Anterior cingulate cortex (tissue), 58 donors: ENCODE data around the gene TAX1BP1.

Experiments used
- DNase-seq, 58 donors: peaks; one replicate each; lab custom pipeline; 2025; lab: John Stamatoyannopoulos, UW

TAX1BP1 gene

DNA sequence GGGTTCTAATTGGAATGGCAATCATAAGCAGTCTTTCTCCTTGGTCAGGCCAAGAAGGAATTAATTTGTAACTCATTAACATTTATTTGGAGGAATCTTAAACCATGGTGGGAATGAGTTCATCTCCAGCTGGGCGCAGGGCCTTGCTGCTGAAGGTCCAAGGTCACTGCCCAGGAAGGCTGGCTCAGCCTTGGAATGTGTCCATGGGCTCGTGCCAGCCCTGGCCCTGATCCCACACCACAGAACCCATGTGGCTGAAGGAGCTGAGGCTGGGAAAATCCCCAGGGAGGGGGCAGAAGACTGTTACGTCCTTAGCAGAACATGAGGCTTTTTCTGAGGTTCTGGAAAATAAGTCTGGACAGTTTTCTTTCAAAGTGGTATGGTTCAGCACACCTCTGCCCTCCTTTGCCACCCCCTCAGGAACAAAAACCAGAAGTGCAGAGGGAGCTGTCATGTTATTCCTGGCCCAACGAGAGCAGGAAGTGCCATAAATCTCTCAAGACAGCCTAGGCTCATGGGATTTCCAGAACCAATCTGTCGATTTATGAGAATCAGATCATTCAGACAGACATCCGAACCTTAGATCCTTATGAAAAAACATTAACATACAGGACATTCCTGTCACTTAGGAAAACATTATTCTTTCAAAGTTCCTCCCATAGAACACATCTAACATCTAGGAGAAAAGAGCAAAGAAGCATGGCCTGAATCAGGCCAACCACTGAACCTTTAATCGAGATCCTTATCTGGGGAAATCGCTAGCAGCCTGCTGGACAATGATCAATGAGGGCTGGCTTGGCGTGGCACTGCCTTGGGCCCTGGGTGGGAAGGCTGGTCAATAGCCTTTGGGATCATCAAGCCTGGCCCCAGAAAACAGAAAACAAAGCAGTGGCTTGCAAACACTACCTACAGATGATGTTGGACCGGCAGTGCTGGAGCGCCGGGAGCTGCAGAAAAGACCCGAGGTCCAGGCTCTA, 134.3 kb downstream of the TAX1BP1 start:
- peak in 52 of 58 donors; percentile 5 to 83 (median 52) for DNase-seq

DNA sequence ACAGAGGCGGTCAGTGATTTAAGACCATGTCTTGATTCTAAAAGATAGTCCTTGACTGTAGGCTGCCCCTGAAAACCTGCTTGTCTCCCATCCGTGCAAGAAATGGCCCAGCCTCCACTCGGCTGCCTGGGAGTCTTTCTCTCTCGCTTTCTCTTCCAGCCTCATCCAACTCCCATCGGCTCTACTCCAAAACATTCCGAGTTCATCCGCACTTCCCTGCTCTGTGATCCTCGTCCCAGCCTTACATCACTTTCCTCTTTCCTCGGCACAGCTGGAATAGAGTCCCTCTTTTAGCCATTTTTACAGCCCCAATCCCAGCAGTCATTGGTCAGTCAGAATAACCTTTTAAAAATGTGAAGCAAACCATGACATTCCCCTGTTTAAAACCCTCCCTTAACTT, 135.1 kb downstream of the TAX1BP1 start:
- no peak for DNase-seq

DNA sequence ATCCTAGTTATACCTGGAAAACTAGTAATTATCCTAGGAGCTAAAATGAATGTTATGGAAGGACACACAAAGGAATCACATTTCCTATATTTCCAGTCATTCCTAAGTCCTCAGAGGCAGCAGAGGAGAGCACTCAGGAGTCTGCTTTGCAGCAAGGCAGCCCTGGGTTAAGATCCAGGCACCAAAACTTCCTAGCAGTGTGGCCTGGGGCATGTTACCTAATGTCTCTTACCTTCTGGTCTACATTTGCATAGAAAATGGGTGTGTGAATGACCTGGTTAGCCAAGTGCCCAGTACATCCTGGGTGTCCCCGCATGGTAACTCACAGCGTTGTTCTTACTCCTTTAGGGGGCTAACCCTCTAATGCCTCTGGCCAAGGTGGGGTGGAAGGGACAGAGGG, 135.9 kb downstream of the TAX1BP1 start:
- no peak for DNase-seq

DNA sequence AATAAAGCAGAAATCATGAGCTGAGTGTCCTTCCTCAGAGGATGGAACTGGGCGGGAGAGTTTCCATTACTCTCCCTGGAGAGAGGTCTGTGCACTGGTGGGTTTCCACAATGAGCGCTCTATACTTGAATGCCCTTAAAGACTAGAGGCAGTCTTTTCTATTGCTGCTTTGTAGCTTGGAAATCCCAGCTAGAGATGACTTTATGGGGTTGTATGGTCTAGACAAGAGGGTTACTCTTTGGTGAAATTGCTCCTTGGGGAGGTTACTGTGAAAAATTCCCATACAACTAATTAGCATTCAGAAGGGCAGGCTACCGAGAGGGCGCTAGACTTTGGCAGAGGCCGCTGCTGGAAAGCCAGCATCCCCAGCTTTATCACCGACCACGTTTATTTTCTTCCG, 136.8 kb downstream of the TAX1BP1 start:
- DNase-seq, result no peak
